ENCODE measurements around the gene MMP25.

DNA sequence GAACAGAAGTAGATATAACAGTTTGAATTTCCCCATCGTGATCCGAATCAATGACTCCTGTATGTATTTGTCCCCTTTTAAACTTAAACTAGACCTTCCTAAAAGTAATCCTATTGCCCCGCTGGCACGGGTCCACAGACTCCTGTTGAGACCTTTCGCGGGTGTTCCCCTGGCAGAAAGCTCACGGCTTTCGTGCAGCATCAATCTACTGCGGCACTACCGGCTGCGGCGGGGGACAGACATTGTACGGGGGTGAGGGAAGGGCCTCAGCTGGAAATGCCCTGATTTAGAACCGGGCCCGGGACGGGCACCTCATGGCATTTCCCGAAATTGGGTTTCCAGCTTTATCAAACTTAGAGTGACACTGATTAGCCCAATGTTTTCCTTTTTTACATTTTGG is 33.7 kb downstream of the MMP25 start:
- TF ChIP-seq, protein P1, sequence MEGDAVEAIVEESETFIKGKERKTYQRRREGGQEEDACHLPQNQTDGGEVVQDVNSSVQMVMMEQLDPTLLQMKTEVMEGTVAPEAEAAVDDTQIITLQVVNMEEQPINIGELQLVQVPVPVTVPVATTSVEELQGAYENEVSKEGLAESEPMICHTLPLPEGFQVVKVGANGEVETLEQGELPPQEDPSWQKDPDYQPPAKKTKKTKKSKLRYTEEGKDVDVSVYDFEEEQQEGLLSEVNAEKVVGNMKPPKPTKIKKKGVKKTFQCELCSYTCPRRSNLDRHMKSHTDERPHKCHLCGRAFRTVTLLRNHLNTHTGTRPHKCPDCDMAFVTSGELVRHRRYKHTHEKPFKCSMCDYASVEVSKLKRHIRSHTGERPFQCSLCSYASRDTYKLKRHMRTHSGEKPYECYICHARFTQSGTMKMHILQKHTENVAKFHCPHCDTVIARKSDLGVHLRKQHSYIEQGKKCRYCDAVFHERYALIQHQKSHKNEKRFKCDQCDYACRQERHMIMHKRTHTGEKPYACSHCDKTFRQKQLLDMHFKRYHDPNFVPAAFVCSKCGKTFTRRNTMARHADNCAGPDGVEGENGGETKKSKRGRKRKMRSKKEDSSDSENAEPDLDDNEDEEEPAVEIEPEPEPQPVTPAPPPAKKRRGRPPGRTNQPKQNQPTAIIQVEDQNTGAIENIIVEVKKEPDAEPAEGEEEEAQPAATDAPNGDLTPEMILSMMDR (IDR thresholded peaks at IDR 0.05): no peak
- no peak for TF ChIP-seq POLR2A (IDR thresholded peaks at IDR 0.05)
